Measurements from ENCODE around the gene SKAP2. TPM values are rescaled to one million over a fixed set of nuclear protein-coding genes. Genes with fewer than 3 reads are reported as not detected.

SKAP2 gene, protein sequence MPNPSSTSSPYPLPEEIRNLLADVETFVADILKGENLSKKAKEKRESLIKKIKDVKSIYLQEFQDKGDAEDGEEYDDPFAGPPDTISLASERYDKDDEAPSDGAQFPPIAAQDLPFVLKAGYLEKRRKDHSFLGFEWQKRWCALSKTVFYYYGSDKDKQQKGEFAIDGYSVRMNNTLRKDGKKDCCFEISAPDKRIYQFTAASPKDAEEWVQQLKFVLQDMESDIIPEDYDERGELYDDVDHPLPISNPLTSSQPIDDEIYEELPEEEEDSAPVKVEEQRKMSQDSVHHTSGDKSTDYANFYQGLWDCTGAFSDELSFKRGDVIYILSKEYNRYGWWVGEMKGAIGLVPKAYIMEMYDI
- total RNA-seq (2014; rRNA removed; shearing (Covaris generic)): 33.8 and 41.8 TPM in 2 replicates

DNA sequence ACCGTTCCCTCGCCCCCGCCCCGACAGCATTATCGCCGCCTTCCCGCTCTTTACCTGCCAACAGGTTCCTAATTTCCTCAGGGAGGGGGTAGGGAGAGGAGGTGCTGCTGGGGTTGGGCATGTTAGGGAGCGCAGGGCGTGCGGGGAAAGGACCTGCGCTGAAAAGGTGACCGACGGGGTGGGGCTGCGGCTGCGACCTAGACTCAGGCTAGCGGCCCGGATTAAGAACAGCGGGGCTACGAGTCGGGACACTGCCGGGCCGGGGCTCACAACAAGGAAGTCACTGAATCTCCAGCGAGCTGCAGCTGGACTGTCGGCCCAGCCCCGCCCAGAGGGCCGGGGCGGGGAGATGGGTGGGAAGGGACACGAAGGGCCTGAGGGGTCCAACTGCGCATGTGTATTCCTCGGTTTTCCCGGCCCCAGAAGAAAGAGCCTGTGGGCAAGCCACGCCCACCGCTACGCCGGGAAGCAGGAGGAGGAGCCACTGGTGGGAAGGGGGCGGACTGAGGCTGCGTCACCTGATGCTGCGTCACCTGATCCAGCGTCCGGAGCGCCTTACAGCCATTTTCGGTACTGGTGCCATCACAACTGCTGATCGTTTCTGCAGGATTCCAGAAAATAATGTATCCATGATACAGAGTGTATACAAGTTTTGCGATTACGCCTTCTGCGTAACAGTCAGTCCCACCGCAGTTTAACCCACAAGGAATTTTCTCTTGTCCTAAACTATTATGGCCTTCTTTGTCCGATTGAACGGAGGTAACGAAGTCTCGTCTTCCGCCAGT, at the start of gene SKAP2:
TSS of gene SKAP2 (minus strand) at position 282 of the 785 bp plus-strand sequence. CDS start at position 121, 161 bp downstream.
- DNase-seq (ENCODE audit: low read depth): peak; percentile 100

DNA sequence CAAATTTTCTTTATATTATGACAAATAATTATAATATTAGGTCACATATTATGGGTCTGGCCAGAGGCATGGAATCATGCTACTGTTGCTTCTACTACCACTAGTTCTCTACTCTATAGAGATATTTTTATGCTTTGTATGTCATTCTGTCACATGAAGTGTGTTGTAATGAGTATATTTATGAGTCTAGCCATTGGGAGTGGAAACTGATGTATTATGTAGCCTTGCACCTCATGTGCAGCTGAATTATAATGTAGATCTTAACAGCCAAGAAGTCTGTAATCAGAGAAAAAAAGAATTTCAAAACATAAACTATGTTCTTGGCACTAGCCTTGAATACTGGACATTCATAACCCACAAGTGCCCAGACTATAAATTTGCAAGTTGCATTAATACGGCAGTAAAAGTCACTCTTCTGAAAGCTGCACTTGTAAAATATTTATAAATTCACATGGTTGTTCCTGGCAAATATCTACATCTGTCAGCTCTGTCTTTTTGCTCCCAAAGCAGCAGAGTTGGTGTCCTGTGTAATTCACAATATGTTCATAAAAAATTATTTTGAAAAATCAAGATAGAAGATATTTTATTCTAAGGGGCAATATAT, 48.6 kb upstream of the SKAP2 start:
- DNase-seq (ENCODE audit: low read depth): no peak

GRCh38 chr7:26912338-26912737, 47.9 kb upstream of the SKAP2 start:
- DNase-seq (ENCODE audit: low read depth): no peak

- peak; percentile 89 for DNase-seq (ENCODE audit: low read depth)
Measured at GRCh38 chr7:26910221-26910620, 45.8 kb upstream of the SKAP2 start.

DNA sequence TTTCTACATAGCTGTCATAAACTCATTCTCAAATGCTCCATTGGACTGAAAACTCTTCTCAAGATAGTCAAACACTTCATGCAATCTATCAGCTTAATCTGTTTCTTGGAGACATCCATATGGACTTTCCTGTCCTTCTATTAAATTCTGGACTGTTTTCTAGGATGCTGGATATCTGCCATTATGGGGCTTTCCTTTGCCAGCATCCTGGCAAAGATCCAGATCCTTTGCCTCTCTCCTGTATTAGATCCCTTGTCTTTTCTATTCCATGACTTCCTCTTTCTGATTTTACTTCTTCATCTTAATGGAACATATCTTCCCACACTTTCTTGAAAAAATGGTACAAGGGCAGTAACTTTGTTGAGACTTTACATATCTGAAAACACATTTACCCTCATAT, 35.9 kb upstream of the SKAP2 start:
- DNase-seq (ENCODE audit: low read depth): peak; percentile 5

DNA sequence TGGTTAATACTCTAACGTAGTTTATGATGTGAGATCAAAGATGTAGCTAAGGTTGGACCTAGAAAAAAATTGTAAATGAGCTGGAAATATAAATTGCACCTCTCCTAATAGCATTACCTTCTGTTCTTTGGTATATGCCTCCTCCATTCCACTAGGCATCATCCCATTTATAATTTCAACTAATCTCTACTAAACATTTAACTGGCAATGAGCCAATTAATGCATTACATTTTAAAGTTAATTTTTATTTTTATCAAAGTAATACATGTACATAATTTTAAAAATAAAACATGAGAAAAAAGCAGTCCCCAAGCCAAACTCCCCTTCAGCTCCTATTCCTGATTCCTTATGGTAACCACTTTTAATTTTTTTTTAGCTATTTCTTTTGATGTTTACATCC, 35.1 kb upstream of the SKAP2 start:
- no peak for DNase-seq (ENCODE audit: low read depth)

GRCh38 chr7:26898891-26899290, 34.5 kb upstream of the SKAP2 start:
- no peak for DNase-seq (ENCODE audit: low read depth)

DNA sequence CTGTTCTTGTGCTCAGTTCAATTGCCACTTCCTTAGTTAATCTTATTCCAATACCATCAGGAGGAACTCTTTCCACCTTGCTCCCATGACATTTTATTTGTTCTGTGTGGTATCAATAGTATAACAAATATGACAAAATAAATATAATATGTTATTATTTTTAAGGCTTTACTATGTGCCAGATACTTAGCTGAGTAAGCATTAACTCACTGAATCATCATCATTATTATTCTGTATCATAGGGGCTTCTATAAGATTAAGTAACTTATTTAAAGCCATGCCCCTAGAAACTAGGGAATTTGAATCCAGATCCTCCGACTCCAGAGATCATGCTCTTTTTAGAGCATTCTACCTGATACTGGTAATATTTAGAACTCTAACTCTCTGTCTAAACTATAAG, 33.5 kb upstream of the SKAP2 start:
- no peak for DNase-seq (ENCODE audit: low read depth)

DNA sequence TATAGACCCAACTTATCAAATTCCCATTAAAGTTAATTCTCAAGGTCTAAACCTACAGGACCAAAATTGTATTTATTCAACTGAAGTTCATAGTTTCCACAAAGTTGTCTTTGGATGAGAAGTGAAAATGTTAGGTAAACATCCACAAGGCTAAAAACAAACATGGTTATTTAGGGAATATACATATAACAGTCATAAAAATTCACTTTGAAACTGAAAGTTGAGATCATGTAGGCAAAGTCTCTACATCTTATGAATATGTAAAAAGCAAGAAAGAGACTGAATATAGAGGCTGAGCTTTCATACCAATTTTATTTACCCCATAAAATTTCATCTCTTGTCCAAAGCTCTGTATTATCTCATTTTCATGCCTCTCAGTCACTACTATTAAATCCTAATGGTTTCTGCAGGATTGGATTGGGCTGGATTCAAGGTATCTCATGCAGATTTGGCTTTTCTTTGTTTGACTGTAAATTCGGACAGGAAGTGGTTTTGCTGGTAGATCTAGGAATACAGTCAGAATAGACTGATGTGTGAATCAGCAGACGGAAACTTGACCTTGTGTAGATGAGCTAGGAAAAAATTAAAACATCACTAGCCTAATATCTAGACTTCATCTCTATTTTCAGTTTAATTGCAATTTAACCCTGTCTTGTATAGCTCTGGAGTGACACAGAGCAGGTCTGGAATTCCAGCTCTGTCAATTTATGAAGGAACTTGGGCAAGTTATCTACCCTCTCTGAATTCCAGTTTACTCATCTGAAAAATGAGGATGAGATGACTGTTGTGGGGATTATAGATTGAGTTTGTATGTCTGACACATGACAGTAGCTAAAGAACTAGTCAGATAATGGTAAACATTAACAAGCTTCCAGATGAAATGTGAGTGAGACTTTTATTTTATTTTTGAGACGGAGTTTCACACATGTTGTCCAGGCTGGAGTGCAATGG, 27.3 kb upstream of the SKAP2 start:
- peak; percentile 60 for DNase-seq (ENCODE audit: low read depth)

GRCh38 chr7:26880852-26881251, 16.5 kb upstream of the SKAP2 start:
- no peak for DNase-seq (ENCODE audit: low read depth)

- DNase-seq (ENCODE audit: low read depth): no peak
Measured at GRCh38 chr7:26879671-26880070, 15.3 kb upstream of the SKAP2 start.

DNA sequence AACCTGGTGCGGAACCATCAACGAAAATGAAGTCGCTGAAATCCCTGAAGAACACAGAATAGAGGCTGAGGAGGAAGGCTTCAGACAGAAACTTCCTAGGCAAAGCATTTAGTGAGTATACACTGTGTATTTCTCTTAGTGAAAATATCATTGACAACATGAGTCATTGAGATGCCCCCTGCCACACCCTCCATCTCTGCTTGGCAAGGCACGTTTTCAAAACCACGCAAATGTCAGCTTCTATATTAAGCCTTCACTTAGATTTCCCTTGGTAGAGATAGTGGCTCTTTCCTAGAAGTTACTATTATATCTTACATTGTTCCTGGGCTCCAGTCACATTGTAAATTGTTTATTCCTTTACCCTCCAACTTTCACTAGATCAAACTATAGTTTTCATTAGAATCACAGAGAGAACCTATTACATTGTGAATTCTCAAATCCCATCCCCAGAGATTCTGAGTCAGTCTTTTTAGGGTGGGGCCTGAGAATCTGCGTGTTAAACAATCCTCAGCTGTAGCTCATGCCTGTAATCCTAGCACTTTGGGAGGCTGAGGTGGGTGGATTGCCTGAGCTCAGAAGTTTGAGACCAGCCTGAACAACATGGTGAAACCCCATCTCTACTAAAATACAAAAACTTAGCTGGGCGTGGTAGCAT, 4.6 kb upstream of the SKAP2 start:
- peak; percentile 48 for DNase-seq (ENCODE audit: low read depth)

GRCh38 chr7:26865094-26865388, 651 bp upstream of the SKAP2 start:
- DNase-seq (ENCODE audit: low read depth): no peak

GRCh38 chr7:26863518-26864308, 677 bp downstream of the SKAP2 start:
- peak; percentile 62 for DNase-seq (ENCODE audit: low read depth)

- DNase-seq (ENCODE audit: low read depth): no peak
Measured at GRCh38 chr7:26862834-26863233, 1.6 kb downstream of the SKAP2 start.

GRCh38 chr7:26861050-26861449, 3.3 kb downstream of the SKAP2 start:
- no peak for DNase-seq (ENCODE audit: low read depth)

- DNase-seq (ENCODE audit: low read depth): peak; percentile 53
Measured at GRCh38 chr7:26860361-26860760, 4.0 kb downstream of the SKAP2 start.

GRCh38 chr7:26859720-26860119, 4.7 kb downstream of the SKAP2 start:
- no peak for DNase-seq (ENCODE audit: low read depth)

GRCh38 chr7:26858735-26859134, 5.7 kb downstream of the SKAP2 start:
- no peak for DNase-seq (ENCODE audit: low read depth)

GRCh38 chr7:26858241-26858715, 6.1 kb downstream of the SKAP2 start:
- DNase-seq (ENCODE audit: low read depth): no peak
